Rectal smooth muscle tissue (tissue), 1 donor: ENCODE data around the gene HAPLN2.
A peak's percentile ranks its signal among the peaks of the same experiment; 100 is the strongest.

Source experiments
- H3K27ac ChIP-seq: one replicate; pipeline ENCODE4 v1.7.0; 2013; ENCODE audit warnings: low read depth, low read length, inconsistent platforms
- H3K27me3 ChIP-seq: one replicate; pipeline ENCODE4 v1.7.0; 2013; ENCODE audit warnings: low read length; ENCODE audit not compliant: control insufficient read depth, insufficient read depth
- H3K36me3 ChIP-seq: one replicate; pipeline ENCODE4 v1.7.0; 2013; ENCODE audit warnings: low read length; ENCODE audit not compliant: control insufficient read depth, insufficient read depth
- H3K4me1 ChIP-seq: one replicate; pipeline ENCODE4 v1.7.0; 2013; ENCODE audit warnings: low read length; ENCODE audit not compliant: control insufficient read depth, insufficient read depth
- H3K4me3 ChIP-seq: one replicate; pipeline ENCODE4 v1.7.0; 2013; ENCODE audit warnings: low read length
- H3K9ac ChIP-seq: one replicate; pipeline ENCODE4 v1.7.0; 2013; ENCODE audit warnings: low read length

Gene HAPLN2

DNA sequence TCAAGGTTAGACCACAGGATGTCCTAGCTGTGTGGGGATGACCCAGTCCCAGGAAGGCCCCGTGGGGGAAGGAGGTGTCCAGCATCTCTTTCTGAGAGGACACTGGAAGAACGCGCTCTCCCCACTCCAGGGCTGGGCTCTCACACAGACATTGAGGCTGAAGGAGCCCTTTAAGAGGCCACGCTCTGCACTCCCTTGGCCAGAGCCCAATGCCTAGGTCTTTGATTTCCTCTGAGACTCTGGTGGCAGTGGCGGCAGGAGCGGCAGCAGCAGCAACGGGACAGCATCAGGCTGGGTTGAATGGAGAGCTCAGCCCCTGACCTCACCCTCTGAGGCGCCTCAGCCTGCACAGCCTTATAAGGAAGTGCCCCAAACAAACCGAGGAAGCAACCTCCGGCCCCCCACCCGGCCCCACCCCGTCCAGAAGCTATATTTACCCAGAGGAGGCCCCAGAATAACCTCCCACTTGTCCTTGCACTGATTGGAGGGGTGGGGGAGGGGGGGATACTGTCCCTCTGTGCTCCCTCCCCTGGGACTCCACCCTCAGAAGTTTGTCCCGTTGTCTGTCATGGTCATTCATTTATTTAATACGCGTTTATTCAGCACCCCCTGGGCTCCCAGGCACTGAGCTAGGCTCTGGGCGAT, 45.7 kb downstream of the HAPLN2 start:
- peak overlapping the region; percentile 79 for H3K27ac ChIP-seq
- peaks cover 62% of the 10 kb centered on the region for H3K4me1 ChIP-seq
- H3K27me3 ChIP-seq, result no peaks in the 10 kb centered on the region
- no peaks in the 10 kb centered on the region for H3K36me3 ChIP-seq
- H3K9ac ChIP-seq, result no peak overlapping the region
- H3K4me3 ChIP-seq, result peak overlapping the region; percentile 34

DNA sequence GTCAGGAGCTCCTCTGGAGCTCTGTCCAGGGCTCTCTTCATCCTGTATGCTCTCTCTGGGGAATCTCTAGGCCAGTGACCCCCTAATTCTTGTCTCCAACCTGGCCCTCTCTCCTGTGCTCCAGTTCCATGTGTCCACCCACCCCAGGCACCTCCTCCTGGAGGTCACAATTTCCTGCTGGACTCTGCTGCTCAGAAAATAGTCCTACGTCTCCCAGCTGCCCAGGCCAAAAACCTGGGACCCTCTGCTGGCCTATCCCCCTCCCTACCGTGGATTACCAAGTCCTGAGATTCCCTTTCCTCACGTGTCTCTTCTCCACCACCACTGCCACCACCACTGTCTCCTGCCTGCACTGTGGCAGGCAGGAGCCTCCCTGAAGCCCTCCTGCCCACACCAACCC, 46.3 kb downstream of the HAPLN2 start:
- Histone ChIP-seq H3K4me3 (no peak overlapping the region), H3K27me3 (no peaks in the 10 kb centered on the region), H3K36me3 (no peaks in the 10 kb centered on the region), H3K9ac (no peak overlapping the region), H3K27ac (peak overlapping the region; percentile 54), H3K4me1 (peaks cover 58% of the 10 kb centered on the region)

DNA sequence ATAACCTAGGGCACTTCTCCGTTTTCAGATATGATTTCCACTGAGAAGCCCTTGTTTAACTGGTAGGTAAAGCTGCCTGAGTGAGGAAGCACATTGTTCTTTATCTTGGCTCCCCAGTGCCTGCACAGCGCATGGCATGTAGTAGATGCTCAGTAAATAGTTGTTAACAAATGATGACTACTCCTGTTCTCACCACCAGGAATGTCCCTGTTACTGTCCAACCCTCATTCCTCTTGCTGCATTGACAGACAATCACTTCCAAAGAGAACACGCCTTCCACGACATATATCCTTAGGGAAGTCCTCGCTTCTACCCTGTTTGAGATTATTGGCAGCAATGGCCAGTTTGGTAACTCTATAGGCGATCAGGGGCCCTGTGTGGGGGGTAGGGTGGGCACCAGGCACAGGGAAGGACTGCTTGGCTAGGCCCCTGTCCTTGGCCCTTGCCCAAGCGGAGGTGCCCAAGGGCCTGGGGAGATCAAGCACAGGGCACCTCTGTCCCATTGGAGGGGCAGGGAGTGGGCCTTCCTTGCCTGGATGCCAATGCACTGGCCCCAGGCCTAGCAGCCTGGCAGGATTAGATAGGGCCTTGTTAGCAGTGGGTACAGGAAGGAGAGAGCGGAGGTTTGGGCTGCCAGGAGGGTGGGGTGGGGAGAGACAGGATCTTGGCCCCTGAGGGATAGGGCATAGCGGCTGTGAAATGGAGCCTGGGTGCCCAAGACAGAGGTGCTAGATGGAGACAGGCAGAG, 47.8 kb downstream of the HAPLN2 start:
- peaks cover 51% of the 10 kb centered on the region for H3K4me1 ChIP-seq
- no peak overlapping the region for H3K9ac ChIP-seq
- peak overlapping the region; percentile 88 for H3K27ac ChIP-seq
- no peaks in the 10 kb centered on the region for H3K27me3 ChIP-seq
- no peaks in the 10 kb centered on the region for H3K36me3 ChIP-seq
- H3K4me3 ChIP-seq, result no peak overlapping the region

DNA sequence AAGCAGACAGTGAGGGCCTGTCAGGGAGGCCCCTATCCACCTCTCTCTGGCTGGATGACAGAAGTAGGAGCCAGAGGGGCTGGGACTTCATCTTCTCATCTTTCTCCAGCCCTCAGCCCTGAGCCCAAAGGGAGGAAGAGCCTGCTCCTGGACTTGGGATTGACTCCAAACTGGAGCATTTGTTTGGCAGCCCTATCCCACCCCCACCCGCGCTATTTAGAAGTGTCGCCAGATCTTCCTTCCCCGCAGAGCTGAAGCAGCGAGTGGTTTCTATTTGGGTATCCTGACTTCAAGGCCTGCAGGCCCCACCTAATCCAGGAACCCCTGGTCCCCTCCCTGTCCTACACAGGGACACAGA, 48.4 kb downstream of the HAPLN2 start:
- Histone ChIP-seq H3K36me3 (no peaks in the 10 kb centered on the region), H3K4me1 (peaks cover 45% of the 10 kb centered on the region), H3K4me3 (no peak overlapping the region), H3K27ac (peak overlapping the region; percentile 88), H3K27me3 (no peaks in the 10 kb centered on the region), H3K9ac (no peak overlapping the region)

DNA sequence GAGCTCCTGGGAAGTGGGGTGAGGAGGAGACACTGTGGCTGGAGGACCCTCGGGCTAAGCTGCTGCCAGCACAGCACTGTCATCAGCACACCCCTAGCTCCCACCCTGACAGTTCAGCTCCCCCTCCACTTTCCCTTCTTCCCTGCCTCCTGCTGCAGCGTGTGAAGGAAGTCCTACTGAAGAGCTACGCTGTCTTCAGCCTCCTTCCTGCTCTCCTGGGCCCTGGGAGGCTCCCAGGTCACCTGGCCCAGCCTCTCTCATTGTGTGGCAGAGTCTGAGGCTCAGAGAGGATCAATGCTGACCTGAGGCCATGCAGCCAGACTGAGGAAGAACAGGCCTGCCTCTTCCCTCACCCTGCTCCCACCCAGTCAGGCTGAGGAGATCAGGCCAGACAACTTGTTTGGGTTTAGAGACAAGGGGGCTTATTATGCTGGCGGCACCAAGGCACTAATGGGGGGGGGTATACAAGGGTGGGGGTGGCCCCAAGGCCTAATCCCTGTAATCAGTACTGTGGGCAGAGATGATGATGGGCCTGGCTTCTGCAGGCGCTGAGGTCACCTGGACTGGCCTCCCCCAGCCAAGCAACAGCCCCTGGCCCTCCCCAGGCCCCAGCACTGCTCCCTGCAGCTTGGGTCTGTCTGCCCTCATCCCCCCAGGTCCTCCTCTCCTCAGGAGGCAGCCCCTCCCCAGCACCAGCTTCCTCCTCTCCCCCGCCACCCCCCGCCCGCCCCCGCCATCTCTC, 48.9 kb downstream of the HAPLN2 start:
- H3K4me3 ChIP-seq, result no peak overlapping the region
- no peaks in the 10 kb centered on the region for H3K27me3 ChIP-seq
- no peak overlapping the region for H3K9ac ChIP-seq
- peaks cover 40% of the 10 kb centered on the region for H3K4me1 ChIP-seq
- H3K36me3 ChIP-seq, result no peaks in the 10 kb centered on the region
- peak overlapping the region; percentile 88 for H3K27ac ChIP-seq

DNA sequence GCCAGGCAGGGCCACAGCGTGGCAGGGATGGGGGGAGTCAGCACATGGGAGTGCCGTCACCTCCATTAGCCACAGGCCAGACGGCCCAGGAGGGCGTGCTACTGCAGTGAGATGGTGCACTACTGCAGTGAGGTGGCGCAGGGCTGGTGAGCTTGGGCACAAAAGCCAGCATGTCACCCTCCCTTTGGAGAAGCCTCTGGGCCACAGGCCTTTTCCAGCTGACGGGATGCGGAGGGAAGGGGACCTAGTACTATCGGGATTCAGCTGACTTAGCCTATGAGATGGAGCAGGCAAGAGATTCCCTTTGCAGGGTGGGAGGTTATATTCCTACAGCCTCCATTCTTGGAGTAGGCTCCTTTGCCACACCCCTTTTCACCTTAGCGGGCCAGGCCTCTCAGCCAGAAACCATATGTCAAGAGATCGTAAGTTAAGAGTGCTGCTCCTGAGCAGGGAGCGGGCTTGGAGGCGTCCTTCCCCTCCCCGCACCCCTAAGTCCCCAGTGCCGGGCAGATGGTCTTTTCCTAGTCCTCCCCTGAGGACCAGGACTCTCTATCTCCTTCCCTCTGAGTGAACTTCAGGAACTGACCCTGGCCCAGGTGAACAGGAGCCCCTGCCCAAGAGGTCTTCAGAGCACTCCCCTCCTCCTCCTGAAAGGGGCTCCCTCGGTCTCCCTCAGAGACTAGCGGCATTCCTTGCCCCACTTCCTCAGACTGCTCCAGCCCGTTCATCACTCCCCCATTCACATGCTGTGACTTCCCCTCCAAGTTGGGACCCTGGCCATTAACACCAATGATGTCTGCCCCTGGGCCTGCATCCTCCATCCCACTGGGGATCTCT, 49.8 kb downstream of the HAPLN2 start:
- Histone ChIP-seq H3K9ac (no peak overlapping the region), H3K36me3 (no peaks in the 10 kb centered on the region), H3K27ac (peak overlapping the region; percentile 88), H3K4me1 (peaks cover 34% of the 10 kb centered on the region), H3K27me3 (no peaks in the 10 kb centered on the region), H3K4me3 (no peak overlapping the region)

DNA sequence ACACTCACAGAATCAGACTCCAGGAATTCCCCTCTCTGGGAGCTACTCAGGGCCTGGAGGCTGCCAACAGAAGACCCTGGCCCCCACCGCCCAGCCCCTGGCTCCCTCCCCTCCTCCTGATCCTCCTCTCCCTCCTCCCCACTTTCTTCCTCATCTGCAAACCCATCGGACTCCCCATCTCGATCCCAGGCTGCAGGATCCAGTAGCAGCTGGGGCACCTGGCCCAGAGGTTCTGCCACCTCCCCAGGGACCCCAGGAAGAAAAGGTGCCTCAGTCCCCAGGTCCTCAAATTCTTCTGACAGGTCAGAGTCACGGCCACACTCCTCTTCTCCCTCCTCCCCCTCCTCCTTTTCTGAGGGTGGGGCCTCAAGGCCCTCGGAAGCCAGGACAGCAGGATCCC, 50.6 kb downstream of the HAPLN2 start:
- Histone ChIP-seq H3K9ac (no peak overlapping the region), H3K4me3 (no peak overlapping the region), H3K4me1 (peaks cover 26% of the 10 kb centered on the region), H3K36me3 (no peaks in the 10 kb centered on the region), H3K27me3 (no peaks in the 10 kb centered on the region), H3K27ac (no peak overlapping the region)

DNA sequence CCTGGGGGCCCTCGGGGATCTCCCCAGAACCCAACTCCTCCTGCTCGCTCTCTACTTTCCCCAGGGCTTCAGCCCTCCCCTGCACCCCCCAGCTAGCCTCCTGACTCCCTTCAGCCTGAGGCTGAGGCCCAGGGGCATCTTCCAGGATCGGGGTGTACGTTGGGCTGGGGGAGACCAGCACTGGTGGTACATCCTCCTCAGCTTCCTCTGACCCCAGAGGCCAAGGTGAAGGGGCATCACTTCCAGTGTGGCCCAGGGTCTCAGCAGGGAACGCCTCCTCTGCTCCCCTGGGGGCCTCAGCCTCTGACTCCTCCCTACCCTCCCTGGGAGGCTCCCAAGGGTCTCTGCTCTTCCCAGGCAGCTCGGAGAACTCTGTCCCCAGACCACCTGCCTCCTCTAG, 51.1 kb downstream of the HAPLN2 start:
- H3K4me1 ChIP-seq, result peaks cover 25% of the 10 kb centered on the region
- peak overlapping the region; percentile 23 for H3K27ac ChIP-seq
- H3K36me3 ChIP-seq, result no peaks in the 10 kb centered on the region

DNA sequence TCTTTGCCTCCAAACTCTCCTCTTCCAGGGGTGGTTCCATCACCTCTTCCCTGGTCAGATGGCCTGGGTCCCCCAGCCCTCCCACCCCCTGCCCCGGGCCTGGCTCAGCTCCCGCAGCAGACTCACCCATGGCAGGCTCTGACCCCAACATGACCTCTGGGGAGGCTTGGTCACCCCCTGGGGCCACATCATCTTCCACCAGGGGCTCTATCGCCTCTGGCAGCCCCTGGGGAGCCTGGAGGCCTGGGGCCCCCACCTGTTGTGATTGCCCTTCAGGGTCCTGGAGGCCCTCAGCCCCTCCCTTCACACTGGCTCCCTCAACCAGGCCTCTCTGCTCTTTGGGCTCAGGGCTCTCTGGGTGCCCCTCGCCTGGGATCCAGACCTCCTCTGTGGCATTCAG, 51.6 kb downstream of the HAPLN2 start:
- Histone ChIP-seq H3K36me3 (no peaks in the 10 kb centered on the region), H3K4me3 (no peak overlapping the region), H3K9ac (no peak overlapping the region), H3K4me1 (peaks cover 24% of the 10 kb centered on the region), H3K27me3 (no peaks in the 10 kb centered on the region), H3K27ac (peak overlapping the region; percentile 23)

More for the DNA sequence above, 51.1 kb downstream of the HAPLN2 start:
- Histone ChIP-seq H3K4me3 (no peak overlapping the region), H3K27me3 (no peaks in the 10 kb centered on the region), H3K9ac (no peak overlapping the region)

DNA sequence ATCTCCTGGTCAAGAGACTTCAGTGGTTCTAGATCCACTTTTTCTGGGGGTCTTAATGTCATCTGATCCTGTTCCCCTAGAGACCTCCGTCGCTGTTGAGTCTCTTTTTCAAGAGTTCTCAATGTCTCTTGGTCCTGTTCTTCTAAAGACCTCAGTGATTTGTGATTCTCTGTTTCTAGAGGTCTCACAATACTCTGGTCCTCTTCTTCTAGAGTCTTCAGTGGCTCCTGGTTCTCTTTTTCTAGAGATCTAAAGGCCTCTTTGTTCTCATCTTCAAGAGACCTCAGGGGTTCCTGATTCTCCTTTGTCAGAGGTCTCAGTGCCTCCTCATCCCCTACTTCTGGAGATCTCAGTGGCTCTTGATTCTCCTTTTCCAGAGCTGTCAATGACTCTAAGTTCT, 52.6 kb downstream of the HAPLN2 start:
- H3K4me1 ChIP-seq, result peaks cover 24% of the 10 kb centered on the region

DNA sequence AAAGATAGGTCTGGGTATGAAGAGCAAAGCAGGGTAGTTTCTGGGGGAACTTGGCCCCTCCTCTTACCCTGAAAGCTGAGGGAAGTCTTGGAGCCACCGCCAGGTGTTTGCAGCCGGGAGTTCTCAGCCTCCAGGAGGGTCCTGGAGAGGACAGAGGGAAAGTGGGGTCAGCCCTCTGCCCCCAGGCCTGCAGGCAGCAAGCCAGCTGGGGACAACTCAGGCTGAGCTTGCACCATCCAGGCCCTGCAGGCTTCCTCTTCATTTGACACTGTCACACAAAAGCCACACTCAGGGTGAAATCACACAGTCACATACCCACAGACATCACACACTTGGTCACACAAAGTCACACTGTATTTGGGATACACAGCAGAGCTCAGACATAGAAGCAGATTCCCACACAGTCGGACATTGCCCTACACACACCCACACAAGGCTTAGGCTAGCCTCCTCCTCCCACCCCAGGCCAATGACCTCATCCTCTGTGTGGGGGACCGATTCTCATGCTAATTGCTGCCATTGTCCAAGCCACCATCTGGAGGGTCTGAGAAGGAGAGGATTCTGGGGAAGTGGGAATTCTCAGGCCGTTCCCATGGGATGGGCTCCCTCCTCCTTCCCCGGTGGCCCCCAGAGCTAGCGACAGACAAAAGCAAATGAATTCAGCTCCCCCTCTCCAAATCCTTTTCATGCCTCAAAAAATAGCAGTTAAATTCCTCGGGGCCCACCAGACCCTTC, 54.3 kb downstream of the HAPLN2 start:
- peak overlapping the region; percentile 12 for H3K27ac ChIP-seq
- no peak overlapping the region for H3K4me3 ChIP-seq
- peaks cover 7% of the 10 kb centered on the region for H3K27me3 ChIP-seq
- no peaks in the 10 kb centered on the region for H3K36me3 ChIP-seq
- no peak overlapping the region for H3K9ac ChIP-seq
- H3K4me1 ChIP-seq, result peaks cover 17% of the 10 kb centered on the region

More for the DNA sequence above, 52.6 kb downstream of the HAPLN2 start:
- no peak overlapping the region for H3K4me3 ChIP-seq
- no peaks in the 10 kb centered on the region for H3K27me3 ChIP-seq
- H3K9ac ChIP-seq, result no peak overlapping the region
- H3K27ac ChIP-seq, result no peak overlapping the region
- no peaks in the 10 kb centered on the region for H3K36me3 ChIP-seq
